IPS-20b (cell line): ENCODE measurements around the gene FAM83F.

Experiments
- H3K27ac ChIP-seq: one replicate; pipeline ENCODE4 v1.5.1; 2013; ENCODE audit warnings: low read length
- H3K27me3 ChIP-seq: 2 replicates; pipeline ENCODE4 v1.6.1; 2013; ENCODE audit warnings: mild to moderate bottlenecking, low read length, inconsistent platforms; ENCODE audit not compliant: insufficient read depth
- H3K36me3 ChIP-seq: 2 replicates; pipeline ENCODE4 v1.6.1; 2013; ENCODE audit warnings: low read depth, mild to moderate bottlenecking, inconsistent platforms, low read length, moderate library complexity; ENCODE audit not compliant: insufficient read depth
- H3K4me1 ChIP-seq: 2 replicates; pipeline ENCODE4 v1.6.1; 2013; ENCODE audit warnings: mild to moderate bottlenecking, control low read depth, inconsistent platforms, low read length, moderate library complexity; ENCODE audit not compliant: insufficient read depth
- H3K4me3 ChIP-seq: 2 replicates; pipeline ENCODE4 v1.5.1; 2013; ENCODE audit warnings: mild to moderate bottlenecking, low read length, inconsistent platforms
- H3K9ac ChIP-seq: 2 replicates; pipeline ENCODE4 v1.6.1; 2013; ENCODE audit warnings: low read depth, mild to moderate bottlenecking, inconsistent platforms, low read length, moderate library complexity
- H3K9me3 ChIP-seq: 2 replicates; pipeline ENCODE4 v1.6.1; 2013; ENCODE audit warnings: mild to moderate bottlenecking, low read depth, low read length, inconsistent platforms; ENCODE audit not compliant: insufficient read depth

The FAM83F gene

GRCh38 chr22:39956932-39957664 lies 37.7 kb upstream of the FAM83F start:
- Histone ChIP-seq H3K4me3 (no peak overlapping the region), H3K9me3 (no peaks in the 10 kb centered on the region), H3K4me1 (no peaks in the 10 kb centered on the region; the same call in 1 of the 2 replicates), H3K27me3 (peaks cover 9% of the 10 kb centered on the region), H3K9ac (no peak overlapping the region), H3K27ac (no peak overlapping the region), H3K36me3 (no peaks in the 10 kb centered on the region)

GRCh38 chr22:39958009-39958711 lies 36.6 kb upstream of the FAM83F start:
- H3K9ac ChIP-seq, result no peak overlapping the region
- H3K4me3 ChIP-seq, result no peak overlapping the region
- H3K9me3 ChIP-seq, result no peaks in the 10 kb centered on the region
- H3K27ac ChIP-seq, result no peak overlapping the region
- no peaks in the 10 kb centered on the region for H3K36me3 ChIP-seq
- H3K4me1 ChIP-seq, result no peaks in the 10 kb centered on the region; the same call in 1 of the 2 replicates
- peaks cover 9% of the 10 kb centered on the region for H3K27me3 ChIP-seq

DNA sequence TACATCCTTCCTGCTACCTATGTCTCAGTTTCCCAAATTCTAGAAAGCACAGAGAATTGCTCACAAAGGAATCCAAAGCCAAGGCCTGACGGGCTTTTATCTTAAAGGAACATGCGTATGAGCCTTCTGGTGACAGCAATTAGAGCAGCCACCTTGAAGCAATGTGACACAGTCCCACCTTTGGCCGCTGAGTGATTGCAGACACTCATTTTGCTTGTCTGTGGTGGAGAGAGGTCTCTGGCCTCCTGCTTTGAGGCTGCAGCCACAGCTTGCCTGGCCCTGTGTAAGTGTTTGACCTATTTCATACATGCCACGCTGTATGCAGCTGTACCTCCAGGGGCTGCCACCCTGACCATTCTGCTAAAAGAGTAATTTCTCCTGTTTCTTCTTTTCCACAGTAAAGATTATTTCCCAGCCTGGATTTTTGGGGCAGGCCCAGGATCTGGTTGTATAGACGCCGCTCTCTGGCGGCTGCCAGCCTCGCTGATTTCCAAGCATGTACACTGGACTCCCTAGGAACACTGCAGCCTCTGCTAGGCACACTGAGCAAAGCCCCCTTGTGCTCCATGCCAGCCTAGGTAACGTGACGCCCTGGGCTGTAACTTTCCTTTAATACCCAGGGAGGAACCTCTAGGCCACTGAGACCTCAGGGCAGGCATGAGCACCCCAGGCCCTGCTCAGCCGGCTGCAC lies 35.7 kb upstream of the FAM83F start:
- no peaks in the 10 kb centered on the region for H3K36me3 ChIP-seq
- H3K27ac ChIP-seq, result no peak overlapping the region
- peaks cover 9% of the 10 kb centered on the region for H3K27me3 ChIP-seq
- no peaks in the 10 kb centered on the region for H3K4me1 ChIP-seq
- H3K9ac ChIP-seq, result no peak overlapping the region
- no peaks in the 10 kb centered on the region for H3K9me3 ChIP-seq
- H3K4me3 ChIP-seq, result no peak overlapping the region

- H3K36me3 ChIP-seq, result no peaks in the 10 kb centered on the region
- H3K27ac ChIP-seq, result no peak within 1 kb of the TSS
- no peaks in the 10 kb centered on the region for H3K4me1 ChIP-seq
- H3K4me3 ChIP-seq, result no peak within 1 kb of the TSS
- no peak within 1 kb of the TSS for H3K9ac ChIP-seq
- H3K27me3 ChIP-seq, result peaks cover 9% of the 10 kb centered on the region
- no peaks in the 10 kb centered on the region for H3K9me3 ChIP-seq
These were observed 34.9 kb upstream of the FAM83F start, which contains the start of gene TMA7B for GRCh38 chr22:39959640-39960447. Gene TMA7B, plus strand, starts transcription at chr22:39960397. Its CDS starts 3,978 bp downstream, at chr22:39964375.

GRCh38 chr22:39960791-39961746 lies 33.7 kb upstream of the FAM83F start:
- Histone ChIP-seq H3K4me1 (no peaks in the 10 kb centered on the region), H3K9ac (no peak overlapping the region), H3K4me3 (no peak overlapping the region), H3K27ac (no peak overlapping the region), H3K27me3 (peaks cover 9% of the 10 kb centered on the region), H3K9me3 (no peaks in the 10 kb centered on the region), H3K36me3 (no peaks in the 10 kb centered on the region)

GRCh38 chr22:39962071-39962470 lies 32.7 kb upstream of the FAM83F start:
- no peak overlapping the region for H3K27ac ChIP-seq
- no peak overlapping the region for H3K9ac ChIP-seq
- H3K9me3 ChIP-seq, result no peaks in the 10 kb centered on the region
- H3K27me3 ChIP-seq, result peaks cover 9% of the 10 kb centered on the region
- H3K36me3 ChIP-seq, result no peaks in the 10 kb centered on the region
- no peaks in the 10 kb centered on the region for H3K4me1 ChIP-seq
- H3K4me3 ChIP-seq, result no peak overlapping the region

GRCh38 chr22:39965748-39966147 lies 29.0 kb upstream of the FAM83F start:
- H3K4me1 ChIP-seq, result no peaks in the 10 kb centered on the region
- no peak overlapping the region for H3K9ac ChIP-seq
- H3K27ac ChIP-seq, result no peak overlapping the region
- H3K36me3 ChIP-seq, result no peaks in the 10 kb centered on the region
- no peaks in the 10 kb centered on the region for H3K27me3 ChIP-seq
- no peak overlapping the region for H3K4me3 ChIP-seq
- no peaks in the 10 kb centered on the region for H3K9me3 ChIP-seq

- Histone ChIP-seq H3K36me3 (no peaks in the 10 kb centered on the region), H3K4me3 (no peak overlapping the region), H3K9ac (no peak overlapping the region), H3K4me1 (no peaks in the 10 kb centered on the region), H3K27ac (no peak overlapping the region), H3K9me3 (no peaks in the 10 kb centered on the region), H3K27me3 (no peaks in the 10 kb centered on the region)
These were observed 28.3 kb upstream of the FAM83F start for GRCh38 chr22:39966470-39966869.

- Histone ChIP-seq H3K4me1 (no peaks in the 10 kb centered on the region), H3K9ac (no peak overlapping the region), H3K27ac (no peak overlapping the region), H3K36me3 (no peaks in the 10 kb centered on the region), H3K4me3 (no peak overlapping the region), H3K9me3 (no peaks in the 10 kb centered on the region), H3K27me3 (no peaks in the 10 kb centered on the region)
These were observed 27.5 kb upstream of the FAM83F start for GRCh38 chr22:39967103-39967829.
